ENCODE data around the gene G6PC3.

Gene G6PC3

DNA sequence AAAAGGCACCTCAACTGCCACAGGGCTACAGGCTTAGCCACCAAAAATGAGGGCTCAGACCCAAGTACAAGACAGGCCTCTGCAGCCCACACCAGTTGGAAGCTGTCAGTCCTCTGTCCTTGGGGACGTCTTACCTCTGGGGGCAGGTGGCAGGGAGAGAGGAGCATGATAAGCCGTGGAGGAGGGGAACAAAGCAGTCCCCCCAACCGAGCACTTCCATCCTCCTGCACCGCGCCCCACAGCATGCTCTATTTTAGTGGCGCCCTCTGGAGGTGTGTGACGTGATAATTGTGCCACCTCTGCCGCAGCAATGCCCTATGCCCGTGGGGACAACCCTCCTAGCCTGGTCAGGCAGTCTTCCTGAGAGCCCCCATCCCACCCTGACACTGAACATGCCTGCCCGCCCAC lies 13.6 kb downstream of the G6PC3 start:
- POLR2A ChIA-PET: interaction anchor here (0.7 to 2.0 kb wide), 5 partner anchors 10 to 70 kb away, joined by 4 to 13 read pairs (median 6); partner anchors contain the start of gene HDAC5

DNA sequence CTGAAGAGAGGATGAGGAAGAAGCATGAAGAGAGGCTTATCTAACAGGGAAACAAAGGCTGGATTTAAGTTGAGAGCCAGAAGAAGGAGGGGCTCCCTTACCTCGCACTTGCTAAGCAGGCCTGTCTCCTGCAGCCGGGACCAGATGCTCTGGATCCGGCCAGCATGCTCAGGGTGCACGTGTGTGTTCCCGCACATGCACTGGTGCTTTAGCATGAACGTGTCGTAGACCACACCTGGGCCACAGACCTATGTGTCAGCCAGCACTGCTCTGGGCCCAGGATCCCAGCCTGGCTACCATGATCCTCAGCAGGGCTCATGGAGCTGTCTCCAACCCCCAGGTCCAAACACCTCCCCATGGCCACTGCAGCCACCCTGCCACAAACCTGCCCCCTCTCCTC lies 14.4 kb downstream of the G6PC3 start:
- CTCF ChIA-PET: interaction anchor here (0.6 to 8.1 kb wide), 14 partner anchors 11 to 188 kb away, joined by 3 to 98 read pairs (median 5); partner anchors contain the start of gene HDAC5
- POLR2A ChIA-PET: interaction anchor here (0.6 to 2.0 kb wide), 5 partner anchors 22 to 39 kb away, joined by 3 to 6 read pairs (median 4); partner anchors contain the start of gene HDAC5
- H3K9me3 ChIP-seq (ENCODE audit: control insufficient read depth, insufficient read depth, low read depth, low read length): no peaks in the 10 kb centered on the region
- no peak overlapping the region for H3K4me3 ChIP-seq (ENCODE audit: low read depth, low read length)
- H3K27ac ChIP-seq (ENCODE audit: extremely low read depth, low read depth, low read length): no peak overlapping the region
- H3K36me3 ChIP-seq (ENCODE audit: control insufficient read depth in 2 of 2, insufficient read depth in 1 of 2, low read length in 2 of 2): peaks cover 8 to 58% of the 10 kb centered on the region in 2 experiments; a peak in 2 of 3 replicates
- peaks cover 10% of the 10 kb centered on the region for H3K4me1 ChIP-seq (ENCODE audit: control insufficient read depth, insufficient read depth, low read length)
- TF ChIP-seq ZBTB21 (tag by site-specific recombination; IDR thresholded peaks at IDR 0.05) (no peak), ZNF776 (tag by site-specific recombination; IDR thresholded peaks at IDR 0.05; ENCODE audit: borderline replicate concordance) (no peak)
- TF ChIP-seq, protein P1, sequence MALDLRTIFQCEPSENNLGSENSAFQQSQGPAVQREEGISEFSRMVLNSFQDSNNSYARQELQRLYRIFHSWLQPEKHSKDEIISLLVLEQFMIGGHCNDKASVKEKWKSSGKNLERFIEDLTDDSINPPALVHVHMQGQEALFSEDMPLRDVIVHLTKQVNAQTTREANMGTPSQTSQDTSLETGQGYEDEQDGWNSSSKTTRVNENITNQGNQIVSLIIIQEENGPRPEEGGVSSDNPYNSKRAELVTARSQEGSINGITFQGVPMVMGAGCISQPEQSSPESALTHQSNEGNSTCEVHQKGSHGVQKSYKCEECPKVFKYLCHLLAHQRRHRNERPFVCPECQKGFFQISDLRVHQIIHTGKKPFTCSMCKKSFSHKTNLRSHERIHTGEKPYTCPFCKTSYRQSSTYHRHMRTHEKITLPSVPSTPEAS (tag by site-specific recombination; IDR thresholded peaks at IDR 0.05): no peak
- TF ChIP-seq, protein P2, sequence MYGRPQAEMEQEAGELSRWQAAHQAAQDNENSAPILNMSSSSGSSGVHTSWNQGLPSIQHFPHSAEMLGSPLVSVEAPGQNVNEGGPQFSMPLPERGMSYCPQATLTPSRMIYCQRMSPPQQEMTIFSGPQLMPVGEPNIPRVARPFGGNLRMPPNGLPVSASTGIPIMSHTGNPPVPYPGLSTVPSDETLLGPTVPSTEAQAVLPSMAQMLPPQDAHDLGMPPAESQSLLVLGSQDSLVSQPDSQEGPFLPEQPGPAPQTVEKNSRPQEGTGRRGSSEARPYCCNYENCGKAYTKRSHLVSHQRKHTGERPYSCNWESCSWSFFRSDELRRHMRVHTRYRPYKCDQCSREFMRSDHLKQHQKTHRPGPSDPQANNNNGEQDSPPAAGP (tag by site-specific recombination; IDR thresholded peaks at IDR 0.05): no peak
- TF ChIP-seq, protein P3, sequence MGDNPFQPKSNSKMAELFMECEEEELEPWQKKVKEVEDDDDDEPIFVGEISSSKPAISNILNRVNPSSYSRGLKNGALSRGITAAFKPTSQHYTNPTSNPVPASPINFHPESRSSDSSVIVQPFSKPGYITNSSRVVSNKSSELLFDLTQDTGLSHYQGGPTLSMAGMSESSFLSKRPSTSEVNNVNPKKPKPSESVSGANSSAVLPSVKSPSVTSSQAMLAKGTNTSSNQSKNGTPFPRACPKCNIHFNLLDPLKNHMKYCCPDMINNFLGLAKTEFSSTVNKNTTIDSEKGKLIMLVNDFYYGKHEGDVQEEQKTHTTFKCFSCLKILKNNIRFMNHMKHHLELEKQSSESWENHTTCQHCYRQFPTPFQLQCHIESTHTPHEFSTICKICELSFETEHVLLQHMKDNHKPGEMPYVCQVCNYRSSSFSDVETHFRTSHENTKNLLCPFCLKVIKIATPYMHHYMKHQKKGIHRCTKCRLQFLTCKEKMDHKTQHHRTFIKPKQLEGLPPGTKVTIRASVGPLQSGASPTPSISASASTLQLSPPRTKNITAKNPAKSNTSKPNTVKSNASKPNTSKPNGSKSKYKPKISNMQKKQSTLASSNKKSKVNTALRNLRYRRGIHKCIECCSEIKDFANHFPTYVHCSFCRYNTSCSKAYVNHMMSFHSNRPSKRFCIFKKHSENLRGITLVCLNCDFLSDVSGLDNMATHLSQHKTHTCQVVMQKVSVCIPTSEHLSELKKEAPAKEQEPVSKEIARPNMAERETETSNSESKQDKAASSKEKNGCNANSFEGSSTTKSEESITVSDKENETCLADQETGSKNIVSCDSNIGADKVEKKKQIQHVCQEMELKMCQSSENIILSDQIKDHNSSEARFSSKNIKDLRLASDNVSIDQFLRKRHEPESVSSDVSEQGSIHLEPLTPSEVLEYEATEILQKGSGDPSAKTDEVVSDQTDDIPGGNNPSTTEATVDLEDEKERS (tag by site-specific recombination; IDR thresholded peaks at IDR 0.05): no peak

More for the DNA sequence above, 13.6 kb downstream of the G6PC3 start:
- TF ChIP-seq, protein P4, sequence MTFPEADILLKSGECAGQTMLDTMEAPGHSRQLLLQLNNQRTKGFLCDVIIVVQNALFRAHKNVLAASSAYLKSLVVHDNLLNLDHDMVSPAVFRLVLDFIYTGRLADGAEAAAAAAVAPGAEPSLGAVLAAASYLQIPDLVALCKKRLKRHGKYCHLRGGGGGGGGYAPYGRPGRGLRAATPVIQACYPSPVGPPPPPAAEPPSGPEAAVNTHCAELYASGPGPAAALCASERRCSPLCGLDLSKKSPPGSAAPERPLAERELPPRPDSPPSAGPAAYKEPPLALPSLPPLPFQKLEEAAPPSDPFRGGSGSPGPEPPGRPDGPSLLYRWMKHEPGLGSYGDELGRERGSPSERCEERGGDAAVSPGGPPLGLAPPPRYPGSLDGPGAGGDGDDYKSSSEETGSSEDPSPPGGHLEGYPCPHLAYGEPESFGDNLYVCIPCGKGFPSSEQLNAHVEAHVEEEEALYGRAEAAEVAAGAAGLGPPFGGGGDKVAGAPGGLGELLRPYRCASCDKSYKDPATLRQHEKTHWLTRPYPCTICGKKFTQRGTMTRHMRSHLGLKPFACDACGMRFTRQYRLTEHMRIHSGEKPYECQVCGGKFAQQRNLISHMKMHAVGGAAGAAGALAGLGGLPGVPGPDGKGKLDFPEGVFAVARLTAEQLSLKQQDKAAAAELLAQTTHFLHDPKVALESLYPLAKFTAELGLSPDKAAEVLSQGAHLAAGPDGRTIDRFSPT (tag by site-specific recombination; IDR thresholded peaks at IDR 0.05): peak; percentile 73; the same call in 1 of the 2 replicates
- TF ChIP-seq ZNF768 (tag by site-specific recombination; IDR thresholded peaks at IDR 0.05): no peak
- 0 out of 2 replicates have a peak, but pooled peaks have one; percentile 24 for TF ChIP-seq GLIS1 (tag by site-specific recombination; IDR thresholded peaks at IDR 0.05)
- TF ChIP-seq, protein P5, sequence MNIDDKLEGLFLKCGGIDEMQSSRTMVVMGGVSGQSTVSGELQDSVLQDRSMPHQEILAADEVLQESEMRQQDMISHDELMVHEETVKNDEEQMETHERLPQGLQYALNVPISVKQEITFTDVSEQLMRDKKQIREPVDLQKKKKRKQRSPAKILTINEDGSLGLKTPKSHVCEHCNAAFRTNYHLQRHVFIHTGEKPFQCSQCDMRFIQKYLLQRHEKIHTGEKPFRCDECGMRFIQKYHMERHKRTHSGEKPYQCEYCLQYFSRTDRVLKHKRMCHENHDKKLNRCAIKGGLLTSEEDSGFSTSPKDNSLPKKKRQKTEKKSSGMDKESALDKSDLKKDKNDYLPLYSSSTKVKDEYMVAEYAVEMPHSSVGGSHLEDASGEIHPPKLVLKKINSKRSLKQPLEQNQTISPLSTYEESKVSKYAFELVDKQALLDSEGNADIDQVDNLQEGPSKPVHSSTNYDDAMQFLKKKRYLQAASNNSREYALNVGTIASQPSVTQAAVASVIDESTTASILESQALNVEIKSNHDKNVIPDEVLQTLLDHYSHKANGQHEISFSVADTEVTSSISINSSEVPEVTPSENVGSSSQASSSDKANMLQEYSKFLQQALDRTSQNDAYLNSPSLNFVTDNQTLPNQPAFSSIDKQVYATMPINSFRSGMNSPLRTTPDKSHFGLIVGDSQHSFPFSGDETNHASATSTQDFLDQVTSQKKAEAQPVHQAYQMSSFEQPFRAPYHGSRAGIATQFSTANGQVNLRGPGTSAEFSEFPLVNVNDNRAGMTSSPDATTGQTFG (tag by site-specific recombination; IDR thresholded peaks at IDR 0.05; ENCODE audit: borderline replicate concordance): no peak
- TF ChIP-seq, protein P6, sequence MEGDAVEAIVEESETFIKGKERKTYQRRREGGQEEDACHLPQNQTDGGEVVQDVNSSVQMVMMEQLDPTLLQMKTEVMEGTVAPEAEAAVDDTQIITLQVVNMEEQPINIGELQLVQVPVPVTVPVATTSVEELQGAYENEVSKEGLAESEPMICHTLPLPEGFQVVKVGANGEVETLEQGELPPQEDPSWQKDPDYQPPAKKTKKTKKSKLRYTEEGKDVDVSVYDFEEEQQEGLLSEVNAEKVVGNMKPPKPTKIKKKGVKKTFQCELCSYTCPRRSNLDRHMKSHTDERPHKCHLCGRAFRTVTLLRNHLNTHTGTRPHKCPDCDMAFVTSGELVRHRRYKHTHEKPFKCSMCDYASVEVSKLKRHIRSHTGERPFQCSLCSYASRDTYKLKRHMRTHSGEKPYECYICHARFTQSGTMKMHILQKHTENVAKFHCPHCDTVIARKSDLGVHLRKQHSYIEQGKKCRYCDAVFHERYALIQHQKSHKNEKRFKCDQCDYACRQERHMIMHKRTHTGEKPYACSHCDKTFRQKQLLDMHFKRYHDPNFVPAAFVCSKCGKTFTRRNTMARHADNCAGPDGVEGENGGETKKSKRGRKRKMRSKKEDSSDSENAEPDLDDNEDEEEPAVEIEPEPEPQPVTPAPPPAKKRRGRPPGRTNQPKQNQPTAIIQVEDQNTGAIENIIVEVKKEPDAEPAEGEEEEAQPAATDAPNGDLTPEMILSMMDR (tag by site-specific recombination; IDR thresholded peaks at IDR 0.05): peak; percentile 23; the same call in 1 of the 2 replicates
- TF ChIP-seq, protein P7, sequence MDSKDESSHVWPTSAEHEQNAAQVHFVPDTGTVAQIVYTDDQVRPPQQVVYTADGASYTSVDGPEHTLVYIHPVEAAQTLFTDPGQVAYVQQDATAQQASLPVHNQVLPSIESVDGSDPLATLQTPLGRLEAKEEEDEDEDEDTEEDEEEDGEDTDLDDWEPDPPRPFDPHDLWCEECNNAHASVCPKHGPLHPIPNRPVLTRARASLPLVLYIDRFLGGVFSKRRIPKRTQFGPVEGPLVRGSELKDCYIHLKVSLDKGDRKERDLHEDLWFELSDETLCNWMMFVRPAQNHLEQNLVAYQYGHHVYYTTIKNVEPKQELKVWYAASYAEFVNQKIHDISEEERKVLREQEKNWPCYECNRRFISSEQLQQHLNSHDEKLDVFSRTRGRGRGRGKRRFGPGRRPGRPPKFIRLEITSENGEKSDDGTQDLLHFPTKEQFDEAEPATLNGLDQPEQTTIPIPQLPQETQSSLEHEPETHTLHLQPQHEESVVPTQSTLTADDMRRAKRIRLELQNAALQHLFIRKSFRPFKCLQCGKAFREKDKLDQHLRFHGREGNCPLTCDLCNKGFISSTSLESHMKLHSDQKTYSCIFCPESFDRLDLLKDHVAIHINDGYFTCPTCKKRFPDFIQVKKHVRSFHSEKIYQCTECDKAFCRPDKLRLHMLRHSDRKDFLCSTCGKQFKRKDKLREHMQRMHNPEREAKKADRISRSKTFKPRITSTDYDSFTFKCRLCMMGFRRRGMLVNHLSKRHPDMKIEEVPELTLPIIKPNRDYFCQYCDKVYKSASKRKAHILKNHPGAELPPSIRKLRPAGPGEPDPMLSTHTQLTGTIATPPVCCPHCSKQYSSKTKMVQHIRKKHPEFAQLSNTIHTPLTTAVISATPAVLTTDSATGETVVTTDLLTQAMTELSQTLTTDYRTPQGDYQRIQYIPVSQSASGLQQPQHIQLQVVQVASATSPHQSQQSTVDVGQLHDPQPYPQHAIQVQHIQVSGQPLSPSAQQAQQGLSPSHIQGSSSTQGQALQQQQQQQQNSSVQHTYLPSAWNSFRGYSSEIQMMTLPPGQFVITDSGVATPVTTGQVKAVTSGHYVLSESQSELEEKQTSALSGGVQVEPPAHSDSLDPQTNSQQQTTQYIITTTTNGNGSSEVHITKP (tag by site-specific recombination; IDR thresholded peaks at IDR 0.05): 0 out of 2 replicates have a peak, but pooled peaks have one; percentile 14
- peak; percentile 72 for TF ChIP-seq ZNF341 (tag by site-specific recombination; IDR thresholded peaks at IDR 0.05; ENCODE audit: low read depth)
- CTCF ChIA-PET: interaction anchor here (0.6 to 8.1 kb wide), 23 partner anchors 9 to 507 kb away, joined by 3 to 98 read pairs (median 5); partner anchors contain the start of genes G6PC3, HDAC5 and LSM12
- Histone ChIP-seq H3K4me1 (ENCODE audit: control insufficient read depth, insufficient read depth, low read length) (peaks cover 10% of the 10 kb centered on the region), H3K9me3 (ENCODE audit: control insufficient read depth, insufficient read depth, low read depth, low read length) (no peaks in the 10 kb centered on the region), H3K4me3 (ENCODE audit: low read depth, low read length) (no peak overlapping the region), H3K27ac (ENCODE audit: extremely low read depth, low read depth, low read length) (no peak overlapping the region), H3K36me3 (ENCODE audit: control insufficient read depth in 2 of 2, insufficient read depth in 1 of 2, low read length in 2 of 2) (peaks cover 8 to 62% of the 10 kb centered on the region in 2 experiments; a peak in 2 of 3 replicates)
